HG03175 (cell line): ENCODE measurements around the gene CERS4.

Experiments
- ATAC-seq: cut with Tn5 transposase; IDR thresholded peaks from one replicate; pipeline ENCODE4 v1.9.1; 2021; ENCODE audit warnings: mild to moderate bottlenecking, moderate library complexity; ENCODE audit not compliant: unreplicated experiment

Gene CERS4

GRCh38 chr19:8311461-8312260 lies 102.5 kb downstream of the CERS4 start:
- ATAC-seq = no peak
